Thyroid gland (tissue), 4 donors: ENCODE data around the gene ADAMTS9.

Experiments
- CTCF ChIP-seq, 6 experiments: fragments of 200-600 bp in 3 of 6; fragments of 450-650 bp in 3 of 6; sonication (generic) in 3 of 6; IDR thresholded peaks; one replicate each; pipeline ENCODE4 v1.5.1; 2016 to 2019; ENCODE audit warnings: antibody characterized with exemption in 6 of 6, mild to moderate bottlenecking in 2 of 6, inconsistent platforms in 1 of 6, moderate library complexity in 1 of 6
- POLR2A ChIP-seq, 2 donors: fragments of 450-650 bp; IDR thresholded peaks; one replicate each; pipeline ENCODE4 v1.6.1; 2017; ENCODE audit warnings: antibody characterized with exemption in 2 of 2, mild to moderate bottlenecking in 2 of 2, moderate library complexity in 1 of 2

DNA sequence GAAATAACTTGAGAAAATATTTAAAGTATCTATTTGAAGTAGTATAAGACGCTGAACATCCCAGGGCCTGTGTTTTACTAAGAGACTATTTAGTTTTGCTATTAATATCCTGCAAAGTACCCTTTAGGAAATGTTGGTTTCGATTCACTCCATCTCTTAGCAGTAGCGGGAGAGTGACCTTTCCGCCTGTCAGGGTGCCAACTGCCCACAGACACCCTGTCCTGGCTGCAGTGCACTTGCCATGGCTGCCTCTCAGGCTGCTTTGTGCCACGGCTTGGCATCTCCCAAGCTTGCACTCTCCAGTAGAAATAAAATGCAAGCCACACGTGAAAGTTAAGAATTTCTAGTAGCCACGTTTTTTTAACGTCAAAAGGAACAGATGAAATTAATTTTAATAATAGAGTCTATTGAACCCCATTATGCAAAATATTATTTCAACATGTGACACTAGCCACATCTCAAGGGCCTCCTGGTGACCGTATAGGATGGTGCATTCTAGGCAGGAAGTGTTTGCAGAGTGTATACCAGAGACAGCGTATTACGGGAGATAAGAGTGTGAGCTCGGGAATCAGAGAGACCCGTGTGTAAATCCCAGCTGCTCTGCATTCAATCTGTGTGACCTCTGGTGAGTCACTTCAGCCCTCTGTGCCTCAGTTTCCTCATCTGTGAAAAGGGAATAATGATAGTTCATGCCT lies 19.8 kb downstream of the ADAMTS9 start:
- no peak for TF ChIP-seq CTCF (IDR thresholded peaks at IDR 0.05)
- TF ChIP-seq POLR2A (IDR thresholded peaks at IDR 0.05), result no peak
